Activated T-cell treated with anti-CD3 and anti-CD28 coated beads for 1 hour (primary cell): Measurements from ENCODE around the gene P3H4.

Source experiments
- DNase-seq: peaks from one replicate; pipeline ENCODE4 v3.0.0-alpha.2; 2020; ENCODE audit warnings: low read depth

Gene P3H4

DNA sequence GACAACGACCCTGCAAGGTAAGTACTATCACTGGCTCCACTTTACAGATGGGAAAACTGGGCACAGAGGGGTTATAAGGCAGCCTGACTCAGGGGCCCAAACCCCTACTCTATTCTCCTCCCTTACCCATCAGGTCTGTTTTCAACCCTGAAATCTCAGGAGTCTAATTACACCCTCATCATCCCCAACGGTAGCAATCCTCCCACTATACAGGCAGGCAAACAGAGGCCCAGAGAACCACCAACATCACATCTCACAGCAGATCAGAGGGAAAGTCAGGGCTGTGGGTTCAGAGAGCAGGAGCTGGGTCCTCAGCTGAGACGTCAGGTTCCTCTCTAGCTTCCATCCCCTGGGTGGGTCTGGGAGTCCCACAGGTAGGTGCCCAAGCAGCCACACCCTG lies 41.8 kb downstream of the P3H4 start:
- DNase-seq = no peak

DNA sequence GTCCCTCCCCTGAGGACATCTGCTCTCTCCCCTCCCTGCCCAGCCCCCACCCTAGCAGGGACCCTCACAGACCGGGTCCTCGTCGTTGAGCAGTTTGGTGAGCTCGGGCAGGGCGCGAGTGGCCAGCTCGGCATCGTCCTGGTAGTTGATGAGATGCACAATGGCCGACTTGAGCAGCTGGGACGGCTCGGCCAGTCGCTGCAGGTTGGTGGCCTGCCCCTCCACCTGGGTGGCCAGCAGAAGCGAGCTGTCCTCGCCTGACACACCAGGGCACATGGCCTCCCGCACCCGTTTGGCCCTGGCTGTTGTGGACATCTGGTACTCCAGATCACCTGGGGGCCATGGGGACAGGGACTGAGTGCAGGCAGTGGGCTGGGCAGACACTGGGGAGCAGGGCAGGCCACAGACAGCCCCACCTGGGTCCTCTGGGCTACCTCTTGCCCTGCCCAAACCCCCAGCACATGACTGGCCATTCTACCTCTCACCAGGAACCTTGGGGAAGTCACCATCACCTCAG lies 42.3 kb downstream of the P3H4 start:
- no peak for DNase-seq

DNA sequence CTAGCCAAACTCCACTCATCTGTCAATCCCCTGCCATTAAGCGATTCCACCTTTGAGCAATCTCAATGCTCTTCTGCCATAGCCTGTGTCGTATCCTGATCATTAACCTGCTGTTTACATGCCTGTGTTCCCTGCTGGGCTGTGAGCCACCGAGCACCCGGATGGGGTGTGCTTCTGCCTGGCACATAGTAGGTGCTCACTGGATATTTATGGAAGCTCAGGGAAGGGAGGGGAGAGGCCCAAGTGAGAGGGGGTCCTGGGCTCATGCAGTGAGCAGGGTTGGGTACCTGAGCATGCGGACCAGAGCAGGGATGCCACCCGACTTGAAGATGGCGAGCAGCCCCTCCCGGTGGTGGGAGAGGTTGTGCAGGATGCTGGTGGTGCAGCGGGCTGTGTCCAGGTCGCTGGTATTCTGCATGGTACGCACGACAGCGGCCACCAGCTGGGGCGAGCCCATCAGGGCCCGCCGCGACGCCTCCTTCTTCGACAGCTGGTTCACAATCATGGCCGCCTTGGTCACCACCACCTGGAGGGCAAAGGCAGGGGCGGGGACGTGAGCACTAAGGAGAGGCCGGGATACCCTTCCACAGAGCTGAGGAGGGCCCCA lies 43.0 kb downstream of the P3H4 start:
- no peak for DNase-seq

DNA sequence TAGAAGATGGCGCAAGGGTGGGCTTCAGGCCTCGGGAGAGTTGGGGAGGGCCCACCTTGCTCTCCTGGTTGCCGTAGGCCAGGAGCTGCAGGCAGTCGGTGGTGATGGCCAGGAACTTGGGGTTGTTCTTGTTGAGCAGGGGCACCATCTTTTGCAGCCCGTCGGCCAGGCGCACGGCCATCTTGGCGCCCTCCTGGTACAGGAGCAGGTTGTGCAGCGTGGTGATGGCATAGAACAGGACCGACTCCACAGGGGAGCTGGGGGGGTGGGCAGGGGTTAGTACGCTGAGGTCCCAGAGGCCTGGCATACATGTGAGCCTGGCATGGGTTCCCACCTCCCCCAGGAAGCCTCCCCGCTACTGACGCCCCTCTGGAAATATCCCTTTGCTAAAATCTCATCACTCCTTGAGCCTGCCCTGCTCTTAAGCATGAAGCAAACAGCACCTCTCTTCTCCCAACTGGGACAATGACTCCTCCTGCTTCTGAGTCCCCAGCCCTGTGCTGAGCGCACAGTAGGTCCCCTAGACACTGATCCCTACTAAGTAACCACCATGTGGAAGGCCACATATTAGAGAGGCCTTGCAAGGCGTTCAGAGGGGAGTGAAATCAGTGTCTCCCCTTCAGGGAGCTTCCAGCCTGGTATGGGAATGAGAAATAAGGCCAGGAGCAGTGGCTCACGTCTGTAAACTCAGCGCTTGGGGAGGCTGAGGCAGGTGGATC lies 44.3 kb downstream of the P3H4 start:
- no peak for DNase-seq

DNA sequence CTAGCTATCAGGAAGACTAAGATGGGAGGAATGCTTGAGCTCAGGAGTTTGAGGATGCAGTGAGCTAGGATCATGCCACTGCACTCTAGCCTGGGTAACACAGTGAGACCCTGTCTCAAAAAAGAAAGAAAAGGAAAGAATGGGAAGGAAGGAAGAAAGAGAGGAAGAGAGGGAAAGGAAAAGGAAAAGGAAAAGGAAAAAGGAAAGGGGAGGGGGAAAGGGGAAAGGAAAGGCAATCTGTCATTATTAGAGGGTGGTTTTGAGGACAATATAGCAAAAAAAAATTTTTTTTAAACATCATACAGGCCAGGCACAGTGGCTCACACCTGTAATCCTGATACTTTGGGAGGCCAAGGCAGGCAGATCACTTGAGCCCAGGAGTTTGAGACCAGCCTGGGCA lies 45.6 kb downstream of the P3H4 start:
- no peak for DNase-seq

DNA sequence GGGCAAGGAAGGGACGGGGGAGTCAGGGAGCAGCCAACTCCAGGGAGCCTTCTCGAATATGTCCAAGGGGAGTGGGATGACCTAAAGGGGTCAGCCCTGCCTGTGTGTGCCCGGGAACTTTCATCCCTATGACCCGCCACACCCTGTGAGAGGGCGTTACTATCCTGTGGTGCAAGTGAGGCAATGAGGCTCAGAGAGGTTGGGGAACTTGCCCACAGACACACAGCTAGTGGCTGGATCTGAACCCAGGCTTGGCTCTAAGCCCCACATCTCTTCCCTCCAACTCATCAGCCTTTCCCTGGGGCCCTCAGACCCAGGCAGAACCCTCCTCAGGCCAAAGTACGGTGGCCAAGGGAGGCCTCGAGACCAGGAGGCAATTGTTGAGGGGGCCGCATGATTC lies 48.4 kb downstream of the P3H4 start:
- DNase-seq = no peak

DNA sequence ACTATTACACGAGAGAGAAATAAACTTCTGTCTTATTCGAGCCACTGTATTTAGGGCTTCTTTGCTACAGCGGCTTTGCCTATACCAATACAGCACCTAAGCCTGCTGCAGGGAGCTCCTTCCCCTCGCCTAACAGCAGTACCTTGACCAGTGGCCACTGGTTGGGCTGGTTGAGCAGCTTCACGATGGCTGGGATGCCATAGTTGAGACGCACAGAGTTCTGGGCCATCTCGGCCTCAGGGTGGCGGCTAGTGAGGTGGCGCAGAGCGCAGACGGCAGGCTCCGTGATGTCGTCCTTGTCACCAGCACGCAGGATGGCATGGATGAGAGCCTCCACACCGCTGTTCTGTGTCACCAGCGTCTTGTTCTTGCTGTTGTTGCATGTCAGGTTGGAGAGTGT lies 48.9 kb downstream of the P3H4 start:
- no peak for DNase-seq

DNA sequence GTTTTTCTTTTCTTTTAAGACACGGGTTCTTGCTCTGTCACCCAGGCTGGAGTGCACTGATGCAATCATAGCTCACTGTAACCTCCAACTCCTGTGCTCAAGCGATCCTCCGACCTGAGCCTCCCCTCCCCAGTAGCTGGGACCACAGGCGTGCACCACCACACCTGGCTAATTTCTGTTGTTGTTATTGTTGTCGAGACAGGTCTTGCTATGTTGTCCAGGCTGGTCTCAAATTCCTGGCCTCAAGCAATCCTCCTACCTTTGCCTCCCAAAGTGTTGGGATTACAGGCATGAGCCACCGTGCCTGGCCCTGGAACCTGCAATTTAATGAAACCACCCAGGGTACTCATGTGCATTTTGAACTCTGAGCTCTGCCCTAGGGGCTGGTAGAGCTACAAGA lies 49.4 kb downstream of the P3H4 start:
- DNase-seq = no peak

DNA sequence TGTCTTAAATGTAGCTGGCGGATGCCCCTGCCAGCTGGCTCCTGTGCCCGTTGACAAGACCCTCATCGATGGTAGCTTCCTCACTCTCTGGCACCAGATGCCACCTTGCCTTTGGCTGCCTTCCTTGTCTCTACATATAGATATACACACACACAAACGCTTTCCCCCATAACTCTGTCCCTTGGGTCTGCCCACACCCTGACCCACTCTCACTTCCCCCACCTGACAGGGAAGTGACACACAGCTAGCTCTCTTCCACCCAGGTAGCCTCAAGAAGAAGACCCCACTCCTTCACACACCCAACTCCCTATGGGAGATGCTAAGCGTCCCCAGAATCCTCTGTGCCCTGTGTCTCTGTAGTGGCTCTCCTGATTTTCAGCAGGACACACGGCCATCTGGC lies 50.9 kb downstream of the P3H4 start:
- DNase-seq = no peak

DNA sequence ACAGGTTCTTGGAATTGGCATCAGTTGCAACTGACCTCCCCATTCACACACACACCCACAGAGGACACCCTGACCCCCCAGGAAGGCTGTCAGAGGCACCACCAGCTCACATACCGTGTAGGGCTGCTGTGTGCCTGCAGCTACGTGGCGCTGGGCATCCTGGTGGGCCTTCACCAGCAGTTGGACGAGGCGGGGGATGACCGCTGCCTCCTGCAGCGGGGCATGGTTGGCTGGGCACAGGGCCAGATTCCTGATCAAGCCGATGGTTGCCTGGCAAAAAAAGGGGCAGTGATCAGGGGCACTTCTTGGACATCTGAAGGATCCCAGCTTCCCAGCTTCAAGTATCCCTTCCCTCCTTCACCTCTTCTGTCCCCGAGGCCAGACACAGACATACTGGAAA lies 53.1 kb downstream of the P3H4 start:
- DNase-seq = no peak

DNA sequence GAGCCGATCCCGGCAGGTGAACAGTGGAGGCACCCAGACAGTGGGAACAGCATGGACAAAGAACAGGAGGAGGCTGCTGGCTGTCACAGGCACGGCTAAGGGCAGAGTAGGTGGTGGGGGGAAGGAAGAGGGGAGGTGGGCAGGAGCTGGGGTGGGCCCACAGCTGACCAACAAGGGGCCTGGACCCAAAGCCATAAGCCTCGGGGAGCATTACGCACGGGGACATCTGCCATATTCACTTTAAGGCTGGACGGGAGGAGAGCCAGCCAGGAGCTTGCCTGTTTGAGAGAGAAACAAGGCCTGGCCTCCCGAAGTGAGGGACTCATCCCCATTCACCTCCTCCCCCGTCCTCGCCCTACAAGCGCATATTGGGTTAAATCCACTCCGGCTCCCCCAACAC lies 57.7 kb downstream of the P3H4 start:
- no peak for DNase-seq
